Measurements from ENCODE around the gene MLYCD.

The MLYCD gene

DNA sequence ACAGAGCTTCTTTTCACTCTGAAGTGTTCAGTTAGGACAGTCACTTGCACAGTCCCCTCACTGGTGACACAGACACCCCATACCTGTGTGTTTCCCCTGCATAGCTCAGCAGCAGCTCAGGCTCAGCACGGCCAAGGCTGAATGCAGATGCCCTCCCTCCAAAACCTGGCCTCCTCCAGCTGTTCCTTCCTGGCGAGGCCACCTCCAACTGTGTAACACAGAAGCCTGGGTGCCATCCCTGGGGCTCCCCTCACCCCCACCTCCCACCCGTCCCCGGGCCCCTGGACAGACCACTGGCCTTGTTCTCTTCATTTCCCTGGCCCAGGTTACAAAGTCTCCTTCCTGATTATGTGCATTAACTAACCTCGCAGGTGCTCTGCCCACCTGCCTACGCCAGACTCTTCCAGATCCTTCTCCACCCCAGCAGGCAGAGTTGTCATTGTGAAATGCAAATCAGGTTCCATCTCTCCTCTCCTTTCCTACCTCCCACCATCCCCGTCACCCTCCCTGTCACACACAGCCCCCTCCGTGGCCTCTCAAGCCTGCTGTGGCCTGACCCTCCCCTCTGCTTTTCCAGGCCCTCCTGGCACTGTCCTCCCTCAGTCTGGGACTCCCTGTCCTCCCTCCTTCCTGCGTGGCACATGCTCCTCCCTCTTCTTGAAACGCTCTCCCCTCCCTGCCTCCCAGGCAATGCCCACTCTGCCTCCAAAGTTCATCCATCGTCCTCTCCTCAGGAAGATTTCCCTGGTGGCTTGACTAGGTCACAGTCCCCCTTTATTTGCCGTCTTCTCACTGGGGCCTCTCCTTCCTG lies 26.4 kb downstream of the MLYCD start:
- Mint-ChIP-seq H3K27ac (no peak overlapping the region), H3K4me1 (peaks cover 14% of the 10 kb centered on the region), H3K27me3 (no peaks in the 10 kb centered on the region), H3K36me3 (peaks cover 17% of the 10 kb centered on the region), H3K9me3 (peaks cover 3% of the 10 kb centered on the region), H3K4me3 (no peak overlapping the region)
- ATAC-seq (ENCODE audit: low read depth) (no peak), DNase-seq (ENCODE audit: low spot score in 2 of 2) (no peak)

DNA sequence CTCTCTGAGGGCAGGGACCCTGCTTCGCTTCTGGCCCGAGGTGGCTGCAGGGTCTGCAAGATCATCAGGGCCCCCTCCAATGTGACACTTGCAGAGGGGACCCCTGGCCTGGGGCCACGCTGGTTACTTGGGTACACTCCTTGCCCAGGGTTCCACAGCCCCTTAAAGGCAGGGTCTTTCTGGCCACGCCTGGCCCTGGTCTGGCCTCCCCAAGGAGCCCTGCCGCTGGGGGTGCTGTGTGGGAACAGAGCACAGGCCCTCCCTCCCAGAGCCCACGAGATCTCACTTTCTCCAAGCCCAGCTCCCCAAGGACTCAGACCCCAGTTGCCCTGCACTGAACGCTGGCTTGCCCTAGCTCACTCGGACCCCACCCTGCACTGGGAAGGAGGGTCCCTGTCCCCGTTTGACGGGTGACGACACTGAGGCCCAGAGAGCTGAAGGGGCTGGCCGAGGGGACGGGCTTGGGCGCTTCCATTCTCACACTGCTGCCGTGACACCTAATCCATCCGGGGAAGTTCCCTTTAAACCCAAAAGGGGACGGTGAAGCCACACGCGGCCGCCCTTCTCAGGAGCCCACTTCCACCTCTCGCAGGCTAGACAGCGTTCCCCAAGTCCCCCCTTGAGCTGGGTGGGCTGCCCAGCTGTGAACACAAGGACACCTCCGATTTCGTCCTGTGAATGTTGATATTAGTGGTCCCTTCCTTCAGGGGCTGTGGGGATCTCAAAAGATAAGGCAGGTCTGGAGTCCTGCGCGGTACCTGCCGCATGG lies 27.2 kb downstream of the MLYCD start:
- no peak overlapping the region for H3K4me3 Mint-ChIP-seq
- peak; percentile 10 for ATAC-seq (ENCODE audit: low read depth)
- H3K4me1 Mint-ChIP-seq = peaks cover 9% of the 10 kb centered on the region
- H3K27me3 Mint-ChIP-seq = no peaks in the 10 kb centered on the region
- no peak for DNase-seq (ENCODE audit: low spot score in 2 of 2)
- no peaks in the 10 kb centered on the region for H3K9me3 Mint-ChIP-seq
- H3K27ac Mint-ChIP-seq = no peak overlapping the region
- H3K36me3 Mint-ChIP-seq = peaks cover 8% of the 10 kb centered on the region

DNA sequence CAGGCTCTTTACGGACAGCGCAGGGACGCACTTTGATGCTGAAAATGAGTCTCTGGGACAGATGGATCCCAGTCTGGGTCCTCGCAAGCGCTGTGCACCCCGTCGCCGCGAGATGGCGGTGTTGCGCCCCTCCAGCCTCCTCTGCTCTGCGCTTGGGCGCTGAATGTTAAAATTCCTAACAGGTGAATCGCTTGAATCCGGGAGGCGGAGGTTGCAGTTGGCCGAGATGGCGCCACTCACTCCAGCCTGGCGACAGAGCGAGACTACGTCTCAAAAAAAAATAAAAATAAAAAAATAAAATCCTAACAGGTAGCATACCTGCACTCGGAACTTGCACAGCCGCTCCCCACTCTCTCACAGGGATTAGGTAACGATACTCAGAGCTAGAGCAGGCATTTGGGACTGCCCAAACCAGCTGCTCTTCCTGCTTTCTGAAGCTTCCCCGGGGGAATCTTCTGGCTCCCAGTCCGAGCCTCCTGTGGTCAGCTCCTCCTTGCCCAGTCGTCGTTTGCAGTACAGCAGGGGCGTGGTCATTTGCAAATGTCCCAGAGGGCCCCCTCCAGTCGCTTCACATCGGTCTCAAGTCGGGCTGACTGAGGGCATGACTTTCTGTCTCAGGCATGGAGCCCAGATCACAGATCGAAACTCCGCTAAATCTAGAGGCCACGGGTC lies 27.9 kb downstream of the MLYCD start:
- H3K27ac Mint-ChIP-seq = no peak overlapping the region
- ATAC-seq (ENCODE audit: low read depth) = peak; percentile 74

DNA sequence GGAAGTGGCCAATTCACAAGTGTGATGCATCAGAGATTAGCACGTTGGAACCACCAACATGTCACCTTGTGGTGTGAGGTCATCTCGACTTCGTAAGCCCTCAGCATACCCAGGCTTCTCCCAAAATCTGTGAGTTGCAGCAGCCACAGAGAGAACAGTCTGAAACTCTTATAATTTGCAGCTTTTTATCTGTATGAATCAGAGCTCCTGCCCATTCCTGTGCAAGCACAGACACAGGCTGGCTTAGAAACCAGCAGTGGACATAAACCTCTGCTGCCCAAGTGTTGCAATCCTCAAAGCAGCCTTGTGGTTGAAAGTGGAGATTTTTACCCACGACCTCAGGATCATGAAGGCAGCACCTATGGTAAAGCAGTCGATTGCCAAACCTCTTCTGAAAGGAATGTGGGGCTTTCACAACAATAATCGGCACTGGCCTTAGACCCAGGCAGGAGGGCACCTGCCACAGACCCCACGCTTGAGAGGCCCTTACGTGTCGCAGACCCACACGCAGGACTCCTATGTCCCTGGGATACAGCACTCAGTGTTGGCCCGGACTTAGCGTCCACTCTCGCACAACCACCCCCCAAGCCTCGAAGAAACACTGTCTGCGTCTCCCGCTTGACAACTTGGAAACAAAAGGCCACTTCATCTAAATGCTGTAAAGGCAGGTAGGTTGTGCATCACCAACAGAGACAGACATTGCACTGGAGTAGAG lies 29.6 kb downstream of the MLYCD start:
- ATAC-seq (ENCODE audit: low read depth) (no peak), DNase-seq (ENCODE audit: low spot score in 2 of 2) (no peak)
- Mint-ChIP-seq H3K27ac (no peak overlapping the region), H3K27me3 (no peaks in the 10 kb centered on the region), H3K4me1 (peaks cover 9% of the 10 kb centered on the region), H3K9me3 (no peaks in the 10 kb centered on the region), H3K36me3 (peaks cover 4% of the 10 kb centered on the region), H3K4me3 (no peak overlapping the region)

More for the DNA sequence above, 27.9 kb downstream of the MLYCD start:
- no peak overlapping the region for H3K4me3 Mint-ChIP-seq
- no peaks in the 10 kb centered on the region for H3K27me3 Mint-ChIP-seq
- H3K36me3 Mint-ChIP-seq = peaks cover 4% of the 10 kb centered on the region
- no peaks in the 10 kb centered on the region for H3K9me3 Mint-ChIP-seq
- H3K4me1 Mint-ChIP-seq = peaks cover 9% of the 10 kb centered on the region
- DNase-seq (ENCODE audit: low spot score in 2 of 2) = peak; percentile 58 to 72

DNA sequence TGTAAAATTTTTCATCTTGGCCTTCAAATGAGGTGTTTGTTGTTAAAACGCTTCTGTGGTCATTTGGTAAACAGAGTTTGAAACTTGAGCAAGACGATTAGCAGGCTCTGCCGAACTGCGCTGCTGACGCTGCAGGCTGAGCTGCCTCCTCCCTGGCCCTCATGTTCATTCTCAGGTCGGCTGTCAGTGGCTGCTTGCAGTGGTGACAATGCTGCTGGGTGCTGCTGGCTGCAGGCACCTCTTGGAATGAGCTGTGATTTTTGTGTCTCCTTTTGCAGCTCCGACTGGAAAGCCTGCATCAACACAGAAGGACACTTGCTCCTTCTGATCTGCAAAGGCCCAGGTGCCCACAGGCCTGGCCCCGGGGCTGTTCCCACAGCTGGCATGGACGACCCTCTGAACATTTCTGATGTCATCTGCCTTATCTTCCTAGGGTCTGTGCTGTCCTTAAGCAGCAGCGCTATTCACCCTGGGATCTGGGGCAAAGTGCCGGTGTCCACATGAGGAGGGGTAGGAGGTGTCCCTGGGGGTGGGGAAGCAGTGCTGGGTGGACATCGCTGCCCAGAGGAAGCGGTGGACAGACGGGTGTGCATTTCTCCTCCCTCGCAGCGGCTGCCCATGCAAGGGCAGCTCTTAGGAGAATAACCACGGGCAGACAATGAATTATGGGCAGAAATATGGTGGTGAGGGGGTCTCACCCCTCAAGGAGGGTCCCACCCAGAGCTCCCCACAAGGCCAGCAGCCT lies 31.1 kb downstream of the MLYCD start:
- no peak overlapping the region for H3K27ac Mint-ChIP-seq
- DNase-seq (ENCODE audit: low spot score in 2 of 2) (no peak), ATAC-seq (ENCODE audit: low read depth) (no peak)
- H3K36me3 Mint-ChIP-seq = peaks cover 6% of the 10 kb centered on the region
- H3K9me3 Mint-ChIP-seq = no peaks in the 10 kb centered on the region
- no peaks in the 10 kb centered on the region for H3K27me3 Mint-ChIP-seq
- H3K4me1 Mint-ChIP-seq = peaks cover 9% of the 10 kb centered on the region
- no peak overlapping the region for H3K4me3 Mint-ChIP-seq

DNA sequence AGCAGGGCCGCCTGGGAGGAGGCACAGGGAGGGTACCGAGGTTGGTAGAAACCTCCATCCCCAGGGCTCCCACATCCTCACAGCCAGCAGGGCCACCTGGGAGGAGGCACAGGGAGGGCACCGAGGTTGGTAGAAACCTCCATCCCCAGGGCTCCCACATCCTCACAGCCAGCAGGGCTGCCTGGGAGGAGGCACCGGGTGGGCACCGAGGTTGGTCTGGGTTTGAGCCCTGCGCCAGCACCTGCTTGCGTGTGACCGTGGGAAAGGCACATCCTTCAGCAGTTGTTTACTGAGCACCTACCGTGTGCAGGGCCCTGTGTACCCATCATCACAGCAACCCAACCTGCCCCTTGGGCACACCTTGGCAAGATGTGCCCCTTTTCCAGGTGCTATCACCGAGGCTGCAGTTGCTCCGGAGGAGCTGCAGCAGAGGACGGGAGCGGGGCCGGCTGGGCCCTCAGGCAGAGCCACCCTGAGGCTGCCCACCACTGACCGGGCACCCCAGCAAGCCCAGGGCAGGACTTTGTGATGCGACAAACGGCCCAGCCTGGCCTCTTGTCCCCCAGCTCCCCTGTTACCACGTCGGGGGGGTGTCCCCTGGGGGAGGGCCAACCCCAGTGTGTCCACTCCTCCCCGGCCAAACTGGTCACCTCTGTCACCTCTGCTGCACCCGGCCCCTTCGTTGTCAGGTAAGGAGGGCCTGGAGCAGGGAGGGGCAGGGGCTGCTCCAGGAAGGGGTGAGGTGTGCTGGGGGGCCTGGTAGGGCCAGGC lies 32.0 kb downstream of the MLYCD start:
- no peak overlapping the region for H3K4me3 Mint-ChIP-seq
- DNase-seq (ENCODE audit: low spot score in 2 of 2) (no peak), ATAC-seq (ENCODE audit: low read depth) (no peak)
- H3K27me3 Mint-ChIP-seq = peaks cover 2% of the 10 kb centered on the region
- H3K9me3 Mint-ChIP-seq = no peaks in the 10 kb centered on the region
- H3K36me3 Mint-ChIP-seq = peaks cover 2% of the 10 kb centered on the region
- H3K27ac Mint-ChIP-seq = no peak overlapping the region
- H3K4me1 Mint-ChIP-seq = peaks cover 5% of the 10 kb centered on the region

DNA sequence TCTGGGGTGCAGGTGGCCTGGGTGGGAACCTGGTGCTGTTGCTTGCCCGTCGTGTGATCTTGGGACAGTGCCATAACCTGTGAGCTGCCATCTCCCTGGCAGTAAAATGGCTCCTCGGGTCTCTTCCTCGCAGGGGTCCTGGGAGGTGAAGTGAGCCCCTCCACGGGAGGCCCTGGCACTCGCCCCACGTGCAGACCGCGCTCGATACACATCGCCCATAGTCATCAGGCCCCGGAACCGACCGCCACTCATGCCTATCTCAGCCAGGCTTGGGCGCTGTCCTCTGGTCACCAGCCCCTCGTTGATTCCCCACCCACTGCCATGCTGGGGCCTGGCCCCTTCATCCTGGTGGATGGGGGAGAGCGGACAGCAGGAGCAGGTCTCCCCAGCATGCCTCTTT lies 32.6 kb downstream of the MLYCD start:
- no peak overlapping the region for H3K27ac Mint-ChIP-seq
- H3K4me3 Mint-ChIP-seq = no peak overlapping the region
- no peak for DNase-seq (ENCODE audit: low spot score in 2 of 2)
- peaks cover 1% of the 10 kb centered on the region for H3K4me1 Mint-ChIP-seq
- peaks cover 2% of the 10 kb centered on the region for H3K27me3 Mint-ChIP-seq
- no peak for ATAC-seq (ENCODE audit: low read depth)
- peaks cover 2% of the 10 kb centered on the region for H3K36me3 Mint-ChIP-seq
- no peaks in the 10 kb centered on the region for H3K9me3 Mint-ChIP-seq

DNA sequence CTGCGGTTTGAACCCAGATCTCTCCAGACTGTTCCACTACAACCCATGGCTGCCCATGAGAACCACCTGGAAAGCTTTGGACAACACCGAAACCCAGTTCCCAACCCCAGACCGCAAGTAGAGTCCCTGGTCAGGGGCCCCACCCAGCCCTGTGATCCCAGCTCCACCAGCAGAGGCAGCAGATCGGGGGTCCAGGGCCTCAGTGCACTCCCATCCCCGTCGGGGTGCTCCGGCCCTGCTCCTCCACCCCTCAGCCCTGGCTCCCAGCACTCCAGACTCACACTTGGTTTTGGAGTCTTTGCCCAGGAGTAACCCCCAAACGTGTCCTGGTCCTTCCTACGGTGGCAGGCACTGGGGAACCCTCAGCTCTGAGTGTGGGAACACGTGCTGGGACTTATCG lies 33.4 kb downstream of the MLYCD start:
- H3K36me3 Mint-ChIP-seq = peaks cover 3% of the 10 kb centered on the region
- ATAC-seq (ENCODE audit: low read depth) = no peak
- peaks cover 3% of the 10 kb centered on the region for H3K27me3 Mint-ChIP-seq
- no peak overlapping the region for H3K4me3 Mint-ChIP-seq
- H3K9me3 Mint-ChIP-seq = no peaks in the 10 kb centered on the region
- DNase-seq (ENCODE audit: low spot score in 2 of 2) = no peak
- no peak overlapping the region for H3K27ac Mint-ChIP-seq
- no peaks in the 10 kb centered on the region for H3K4me1 Mint-ChIP-seq

DNA sequence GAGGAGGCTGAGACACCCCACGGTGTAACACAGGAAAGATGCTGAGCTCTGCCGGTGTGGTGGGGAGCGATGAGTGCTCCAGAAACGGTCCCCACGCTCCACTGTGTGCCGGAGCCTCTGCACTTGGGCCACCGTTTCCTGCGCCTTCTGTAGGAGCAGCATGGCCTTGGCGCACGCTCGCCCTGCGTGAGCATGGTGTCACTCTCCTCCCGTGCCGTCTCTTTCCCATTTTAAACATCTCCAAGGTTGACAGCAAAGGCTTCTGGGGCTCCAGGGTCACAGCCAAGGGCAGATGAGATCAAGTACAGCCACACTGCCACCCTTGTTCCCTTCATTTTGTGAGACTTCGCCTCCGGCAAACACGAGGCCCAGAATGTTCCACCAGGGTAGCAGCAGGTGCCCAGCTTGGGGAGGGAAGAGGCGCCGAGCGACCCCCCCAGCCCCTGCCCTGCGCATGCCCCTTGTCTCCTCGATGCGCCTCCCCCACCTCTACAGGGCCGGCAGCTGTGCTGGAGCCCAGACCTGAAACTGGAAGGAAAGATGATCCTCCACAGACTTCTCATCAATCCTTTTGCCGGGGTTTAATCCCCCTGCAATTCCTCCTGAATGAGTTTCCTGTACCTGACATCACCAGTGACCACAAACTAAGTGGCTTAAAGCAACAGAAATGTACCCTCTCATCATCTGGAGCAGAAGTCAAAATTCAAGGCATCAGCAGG lies 34.2 kb downstream of the MLYCD start:
- no peak for DNase-seq (ENCODE audit: low spot score in 2 of 2)
- H3K9me3 Mint-ChIP-seq = no peaks in the 10 kb centered on the region

DNA sequence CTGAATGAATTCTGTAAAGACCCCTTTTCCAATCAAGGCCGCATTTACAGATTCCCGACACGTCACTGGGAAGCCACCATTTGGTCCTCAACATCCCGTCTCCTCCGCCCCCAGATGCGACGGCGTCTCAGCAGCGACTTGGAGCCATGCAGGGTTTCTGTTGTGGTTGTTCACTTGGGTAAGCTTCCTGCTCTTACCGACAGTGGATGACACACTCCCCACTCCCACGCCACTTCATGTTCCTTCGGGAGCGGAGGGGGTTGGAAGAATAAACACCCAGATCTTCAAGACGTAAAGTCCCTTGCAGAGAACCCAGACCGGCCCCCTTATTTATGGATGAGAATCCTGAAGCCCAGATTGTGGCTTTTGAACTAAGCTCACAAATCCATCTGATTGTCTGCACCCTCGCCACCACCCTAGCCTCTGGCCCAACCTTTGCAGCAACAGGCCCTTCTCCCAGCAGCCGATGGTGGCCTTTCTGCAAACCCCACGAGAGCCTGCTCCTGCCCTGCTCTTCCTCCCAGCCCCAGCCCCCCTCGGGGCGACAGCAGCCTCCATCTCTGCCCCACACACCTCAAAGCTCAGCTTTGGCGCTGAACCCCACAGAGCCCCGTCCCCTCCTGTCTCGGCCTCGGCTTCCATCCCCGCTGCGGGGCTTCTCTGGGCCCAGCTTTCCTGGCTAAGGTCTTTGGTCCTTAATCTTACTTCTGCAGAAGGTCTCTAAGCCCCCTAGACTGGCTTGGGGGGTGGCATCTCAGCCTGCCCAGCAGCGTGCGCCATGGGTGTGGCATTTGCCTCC lies 35.2 kb downstream of the MLYCD start:
- Mint-ChIP-seq H3K27ac (peak overlapping the region; percentile 5), H3K4me1 (no peaks in the 10 kb centered on the region), H3K36me3 (peaks cover 7% of the 10 kb centered on the region), H3K4me3 (no peak overlapping the region), H3K27me3 (peaks cover 3% of the 10 kb centered on the region), H3K9me3 (no peaks in the 10 kb centered on the region)
- no peak for DNase-seq (ENCODE audit: low spot score in 2 of 2)
- ATAC-seq (ENCODE audit: low read depth) = no peak

More for the DNA sequence above, 34.2 kb downstream of the MLYCD start:
- Mint-ChIP-seq H3K4me1 (no peaks in the 10 kb centered on the region), H3K36me3 (peaks cover 7% of the 10 kb centered on the region), H3K27me3 (peaks cover 3% of the 10 kb centered on the region), H3K4me3 (no peak overlapping the region), H3K27ac (no peak overlapping the region)
- no peak for ATAC-seq (ENCODE audit: low read depth)

DNA sequence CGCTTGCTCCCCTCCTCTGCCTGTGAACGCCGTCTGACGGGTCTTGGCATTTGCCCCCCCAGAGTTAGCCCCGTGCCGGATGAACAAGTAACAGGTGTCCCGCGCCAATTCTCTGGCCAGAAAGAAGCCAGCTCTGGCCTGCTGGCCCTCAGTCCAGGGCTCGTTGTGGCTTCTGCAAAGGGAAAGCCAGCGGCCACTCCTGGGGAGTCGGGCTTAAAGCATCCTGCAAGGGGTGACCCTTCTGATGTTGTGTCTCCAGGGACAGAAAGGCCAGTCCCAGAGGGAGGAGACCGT lies 35.7 kb downstream of the MLYCD start:
- DNase-seq (ENCODE audit: low spot score in 2 of 2) = no peak
- Mint-ChIP-seq H3K4me3 (no peak overlapping the region), H3K27ac (peak overlapping the region; percentile 5), H3K27me3 (peaks cover 5% of the 10 kb centered on the region), H3K36me3 (peaks cover 7% of the 10 kb centered on the region), H3K9me3 (no peaks in the 10 kb centered on the region), H3K4me1 (peaks cover 3% of the 10 kb centered on the region)
- ATAC-seq (ENCODE audit: low read depth) = no peak

Measured in memory B cell (primary cell).